GM18517 (cell line): ENCODE measurements around the gene AVPR2.

ENCODE experiments used
- ATAC-seq: cut with Tn5 transposase; IDR thresholded peaks from one replicate; pipeline ENCODE4 v1.9.1; 2021; ENCODE audit warnings: mild to moderate bottlenecking, moderate library complexity; ENCODE audit not compliant: unreplicated experiment

Gene AVPR2

GRCh38 chrX:153948847-153949805 is 44.7 kb downstream of the AVPR2 start:
- ATAC-seq: no peak

- no peak for ATAC-seq
Observed at GRCh38 chrX:153950127-153950526, 45.7 kb downstream of the AVPR2 start.

GRCh38 chrX:153951683-153952372 is 47.4 kb downstream of the AVPR2 start:
- ATAC-seq: no peak

GRCh38 chrX:153952373-153953026 is 48.0 kb downstream of the AVPR2 start:
- ATAC-seq: no peak

GRCh38 chrX:153953342-153953830 is 48.9 kb downstream of the AVPR2 start:
- no peak for ATAC-seq

- ATAC-seq: no peak
Observed at GRCh38 chrX:153953892-153954557, 49.6 kb downstream of the AVPR2 start.

- ATAC-seq: no peak
Observed at GRCh38 chrX:153954558-153955227, 50.2 kb downstream of the AVPR2 start.

GRCh38 chrX:153955228-153955732 is 50.8 kb downstream of the AVPR2 start:
- ATAC-seq: no peak

GRCh38 chrX:153956044-153956907 is 51.8 kb downstream of the AVPR2 start:
- ATAC-seq: no peak
